CD4-positive, alpha-beta memory T cell (primary cell): ENCODE measurements around the gene SKIC2. TPM values are rescaled to one million over a fixed set of nuclear protein-coding genes. Genes with fewer than 3 reads are reported as not detected.

Experiments
- CTCF ChIA-PET: fragments of 350-600 bp; sonication (Branson Sonifier 250); formaldehyde crosslinking; loops from one replicate; lab custom pipeline; 2021; ENCODE audit warnings: inconsistent platforms; ENCODE audit not compliant: partially characterized antibody; lab: Charles Lee
- POLR2A ChIA-PET: fragments of 350-600 bp; sonication (Branson Sonifier 250); formaldehyde crosslinking; loops from one replicate; lab custom pipeline; 2021; ENCODE audit not compliant: partially characterized antibody; lab: Charles Lee
- DNase-seq, 5 donors: peaks; one replicate each; pipeline versions ENCODE4 v3.0.0 to v3.0.0-alpha.2; 2020 to 2022; ENCODE audit warnings: mixed read lengths in 1 of 5
- H3K27ac ChIP-seq: one replicate; pipeline ENCODE4 v1.7.0; 2013; ENCODE audit warnings: low read depth, low read length
- H3K27me3 ChIP-seq: 2 replicates; pipeline ENCODE4 v1.7.0; 2013; ENCODE audit warnings: mild to moderate bottlenecking, low read length, moderate library complexity; ENCODE audit not compliant: insufficient read depth
- H3K36me3 ChIP-seq: 2 replicates; pipeline ENCODE4 v1.7.0; 2013; ENCODE audit warnings: mild to moderate bottlenecking, low read length, moderate library complexity; ENCODE audit not compliant: insufficient read depth
- H3K4me1 ChIP-seq: 2 replicates; pipeline ENCODE4 v1.7.0; 2013; ENCODE audit warnings: mild to moderate bottlenecking, low read length, moderate library complexity; ENCODE audit not compliant: insufficient read depth
- H3K4me3 ChIP-seq, 2 donors: one replicate each; pipeline ENCODE4 v1.7.0; 2013; ENCODE audit warnings: low read length in 2 of 2, mild to moderate bottlenecking in 1 of 2
- H3K9me3 ChIP-seq, 2 donors: one replicate each; pipeline ENCODE4 v1.7.0; 2013; ENCODE audit warnings: low read length in 2 of 2, control low read depth in 1 of 2; ENCODE audit not compliant: control insufficient read depth in 1 of 2
- H3K27ac Mint-ChIP-seq, 7 donors: one replicate each; pipeline ENCODE4 v1.8.0; 2020 to 2021; ENCODE audit warnings: mixed read lengths in 7 of 7, mild to moderate bottlenecking in 6 of 7, inconsistent platforms in 3 of 7, moderate library complexity in 3 of 7
- H3K27me3 Mint-ChIP-seq, 2 donors: one replicate each; pipeline ENCODE4 v1.8.0; 2020 to 2021; ENCODE audit warnings: mixed read lengths in 2 of 2
- H3K36me3 Mint-ChIP-seq, 2 donors: one replicate each; pipeline ENCODE4 v1.8.0; 2020 to 2021; ENCODE audit warnings: mixed read lengths in 2 of 2, inconsistent platforms in 1 of 2, mild to moderate bottlenecking in 1 of 2
- H3K4me1 Mint-ChIP-seq, 4 donors: one replicate each; pipeline ENCODE4 v1.8.0; 2020 to 2021; ENCODE audit warnings: mixed read lengths in 4 of 4, mild to moderate bottlenecking in 1 of 4
- H3K4me3 Mint-ChIP-seq, 8 donors: one replicate each; pipeline ENCODE4 v1.8.0; 2020 to 2021; ENCODE audit warnings: mixed read lengths in 8 of 8, mild to moderate bottlenecking in 7 of 8, moderate library complexity in 6 of 8, inconsistent platforms in 3 of 8
- H3K9me3 Mint-ChIP-seq, 8 donors: one replicate each; pipeline ENCODE4 v1.8.0; 2020 to 2021; ENCODE audit warnings: mixed read lengths in 8 of 8, mild to moderate bottlenecking in 5 of 8, inconsistent platforms in 3 of 8, moderate library complexity in 1 of 8
- intact Hi-C: fragments of 100-400 bp; cut with micrococcal nuclease; formaldehyde crosslinking; loops from one replicate; pipeline ENCODE4 v1.15.1; 2023
- polyA plus RNA-seq, 2 donors: library from polyadenylated mRNA; unstranded; fragments of 300-500 nt; fragmentation: Illumina TruSeq; gene quantifications; one replicate each; pipeline ENCODE4 v1.2.3, GENCODE V29; 2021
- total RNA-seq, 2 experiments: library from RNA; stranded (reverse); gene quantifications; one replicate each; pipeline ENCODE4 v1.2.3, GENCODE V29; 2021

The SKIC2 gene
- total and polyA plus RNA-seq, 4 experiments from 2014 or later: 21.8 to 119 (median 70.0) TPM

DNA sequence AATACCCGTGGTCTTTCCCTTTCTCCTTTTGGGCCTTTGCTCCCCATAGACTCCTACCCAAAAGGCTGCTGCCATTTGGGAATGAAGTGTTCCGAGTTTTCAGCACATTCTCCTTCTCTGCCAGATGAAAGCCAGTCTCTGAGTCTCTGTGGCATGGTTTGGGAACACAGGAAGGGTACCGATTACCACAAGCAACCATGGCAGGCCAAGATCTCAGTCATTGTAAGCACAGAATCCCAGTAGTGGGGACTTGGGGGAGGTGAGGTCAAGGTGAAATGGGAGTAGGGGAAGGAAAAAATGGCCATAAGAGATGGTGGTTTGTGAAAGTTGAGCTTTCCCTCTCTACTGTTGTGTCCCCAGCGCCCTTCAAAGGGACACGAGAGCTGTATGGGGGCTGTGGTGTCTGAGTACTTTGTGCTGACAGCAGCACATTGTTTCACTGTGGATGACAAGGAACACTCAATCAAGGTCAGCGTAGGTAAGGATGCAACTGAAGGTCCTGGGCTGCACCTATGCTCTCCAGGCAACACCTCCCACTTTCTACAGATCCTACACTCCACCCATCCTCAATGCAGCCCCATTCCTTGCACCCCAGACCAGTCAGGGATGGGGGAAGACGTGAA is 8.9 kb upstream of the SKIC2 start:
- Histone ChIP-seq H3K4me3 (no peak overlapping the region), H3K9me3 (no peaks in the 10 kb centered on the region), H3K27ac (no peak overlapping the region), H3K27me3 (no peaks in the 10 kb centered on the region), H3K36me3 (peaks cover 31% of the 10 kb centered on the region), H3K4me1 (no peaks in the 10 kb centered on the region)
- CTCF ChIA-PET: interaction anchor here (0.7 to 1.1 kb wide), 2 partner anchors 29 to 120 kb away, joined by 3 read pairs; no protein-coding TSS in a partner anchor
- Mint-ChIP-seq H3K27me3 (peaks cover 5 to 6% of the 10 kb centered on the region in 2 donors), H3K36me3 (peaks cover 25 to 33% of the 10 kb centered on the region in 2 donors), H3K9me3 (no peaks in the 10 kb centered on the region), H3K4me1 (no peaks in the 10 kb centered on the region), H3K4me3 (no peak overlapping the region), H3K27ac (peak overlapping the region in 2 of 7 donors; percentile 11 to 15)
- intact Hi-C loops: no loop called here
- no peak for DNase-seq
- POLR2A ChIA-PET: interaction anchor here (1.1 to 6.0 kb wide), 3 partner anchors 9 to 298 kb away, joined by 5 to 36 read pairs (median 11); partner anchors contain the start of genes BAG6, DXO, NELFE and SKIC2

GRCh38 chr6:31952140-31952805 is 6.7 kb upstream of the SKIC2 start:
- no peaks in the 10 kb centered on the region for H3K9me3 ChIP-seq
- peaks cover 4% of the 10 kb centered on the region for H3K4me1 ChIP-seq
- no peaks in the 10 kb centered on the region for H3K9me3 Mint-ChIP-seq
- H3K36me3 ChIP-seq: peaks cover 48% of the 10 kb centered on the region
- H3K36me3 Mint-ChIP-seq: peaks cover 32 to 40% of the 10 kb centered on the region in 2 donors
- DNase-seq: peak in 1 of 5 donors; percentile 19
- intact Hi-C loops: no loop called here
- no peak overlapping the region for H3K4me3 ChIP-seq
- H3K4me1 Mint-ChIP-seq: peaks cover 0 to 3% (median under 1%) of the 10 kb centered on the region in 4 donors
- peak overlapping the region in 4 of 7 donors; percentile 46 to 82 (median 60) for H3K27ac Mint-ChIP-seq
- H3K27me3 ChIP-seq: no peaks in the 10 kb centered on the region
- ChIA-PET POLR2A (interaction anchor here (1.0 to 6.0 kb wide), 8 partner anchors 11 to 598 kb away, joined by 3 to 36 read pairs (median 4); partner anchors contain the start of genes DDAH2, DXO, EHMT2 and NEU1), CTCF (interaction anchor here (0.7 to 3.0 kb wide), 15 partner anchors 9 to 406 kb away, joined by 3 to 13 read pairs (median 5); partner anchors contain the start of genes ATP6V1G2, LY6G5C and NFKBIL1)
- H3K27me3 Mint-ChIP-seq: no peaks in the 10 kb centered on the region
- H3K27ac ChIP-seq: no peak overlapping the region
- H3K4me3 Mint-ChIP-seq: no peak overlapping the region

DNA sequence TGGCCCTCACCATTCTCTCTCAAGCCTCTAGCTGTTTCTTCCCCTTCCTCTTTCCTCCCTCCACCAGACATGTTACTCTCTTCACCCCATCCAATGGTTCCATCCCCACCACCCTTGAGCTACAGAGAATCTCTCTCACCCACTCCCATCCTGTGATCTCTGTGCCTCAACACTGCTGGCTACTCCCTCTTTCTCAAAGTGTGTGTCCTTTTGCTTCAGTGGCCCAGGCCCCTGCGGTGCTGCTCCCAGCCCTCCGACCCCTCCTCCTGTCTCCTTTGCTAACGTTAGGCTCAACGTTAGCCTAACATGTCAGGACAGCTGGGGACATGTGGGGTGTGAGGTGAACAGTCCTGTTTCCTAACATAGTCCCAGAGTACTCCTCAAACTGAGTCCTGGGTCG is 6.1 kb upstream of the SKIC2 start:
- H3K9me3 Mint-ChIP-seq: no peaks in the 10 kb centered on the region
- no peak overlapping the region for H3K4me3 ChIP-seq
- ChIA-PET POLR2A (interaction anchor here (1.2 to 6.0 kb wide), 7 partner anchors 11 to 598 kb away, joined by 3 to 36 read pairs (median 4); partner anchors contain the start of genes DDAH2, DXO, EHMT2 and NEU1), CTCF (interaction anchor here (0.7 to 3.0 kb wide), 12 partner anchors 10 to 407 kb away, joined by 3 to 13 read pairs (median 5); partner anchors contain the start of genes ATP6V1G2, LY6G5C and NFKBIL1)
- DNase-seq: no peak
- H3K36me3 Mint-ChIP-seq: peaks cover 32 to 44% of the 10 kb centered on the region in 2 donors
- no peaks in the 10 kb centered on the region for H3K27me3 ChIP-seq
- H3K27me3 Mint-ChIP-seq: no peaks in the 10 kb centered on the region
- intact Hi-C loops: no loop called here
- H3K9me3 ChIP-seq: no peaks in the 10 kb centered on the region
- no peak overlapping the region for H3K4me3 Mint-ChIP-seq
- peaks cover 10% of the 10 kb centered on the region for H3K4me1 ChIP-seq
- H3K27ac ChIP-seq: no peak overlapping the region
- H3K36me3 ChIP-seq: peaks cover 54% of the 10 kb centered on the region
- peaks cover 3 to 9% (median 6%) of the 10 kb centered on the region in 4 donors for H3K4me1 Mint-ChIP-seq
- peak overlapping the region in 4 of 7 donors; percentile 46 to 82 (median 60) for H3K27ac Mint-ChIP-seq

- H3K4me3 Mint-ChIP-seq: no peak overlapping the region
Observed at GRCh38 chr6:31954511-31954910, 4.5 kb upstream of the SKIC2 start.

GRCh38 chr6:31956796-31957195 is 2.2 kb upstream of the SKIC2 start:
- peaks cover 71% of the 10 kb centered on the region for H3K36me3 ChIP-seq
- H3K4me1 Mint-ChIP-seq: peaks cover 18 to 42% (median 29%) of the 10 kb centered on the region in 4 donors
- intact Hi-C loops: loop anchor here (5.0 kb wide), 1 partner anchor 409 kb away; the partner anchor contains the start of genes ATP6V1G2 and NFKBIL1
- no peaks in the 10 kb centered on the region for H3K27me3 Mint-ChIP-seq
- H3K4me1 ChIP-seq: peaks cover 35% of the 10 kb centered on the region
- peak overlapping the region; percentile 32 for H3K27ac ChIP-seq
- H3K36me3 Mint-ChIP-seq: peaks cover 40 to 69% of the 10 kb centered on the region in 2 donors
- POLR2A ChIA-PET: interaction anchor here (6.8 kb wide), 1 partner anchor 15 kb away, joined by 195 read pairs; the partner anchor contains the start of gene DXO
- H3K4me3 ChIP-seq: no peak overlapping the region
- no peaks in the 10 kb centered on the region for H3K9me3 Mint-ChIP-seq
- peak overlapping the region in 4 of 7 donors; percentile 22 to 99 (median 80) for H3K27ac Mint-ChIP-seq
- CTCF ChIA-PET: interaction anchor here (3.3 kb wide), 1 partner anchor 15 kb away, joined by 21 read pairs; the partner anchor contains the start of gene DXO
- H3K27me3 ChIP-seq: no peaks in the 10 kb centered on the region
- peak overlapping the region in 1 of 8 donors; percentile 94 for H3K4me3 Mint-ChIP-seq
- no peaks in the 10 kb centered on the region for H3K9me3 ChIP-seq
- no peak for DNase-seq

More at GRCh38 chr6:31954511-31954910, 4.5 kb upstream of the SKIC2 start:
- no peak for DNase-seq
- H3K9me3 ChIP-seq: no peaks in the 10 kb centered on the region
- intact Hi-C loops: no loop called here
- CTCF ChIA-PET: no interaction called here
- H3K27me3 Mint-ChIP-seq: no peaks in the 10 kb centered on the region
- H3K4me1 Mint-ChIP-seq: peaks cover 9 to 26% (median 18%) of the 10 kb centered on the region in 4 donors
- H3K36me3 Mint-ChIP-seq: peaks cover 32 to 57% of the 10 kb centered on the region in 2 donors
- no peaks in the 10 kb centered on the region for H3K27me3 ChIP-seq
- POLR2A ChIA-PET: interaction anchor here (6.0 kb wide), 1 partner anchor 17 kb away, joined by 36 read pairs; the partner anchor contains the start of gene DXO
- H3K27ac Mint-ChIP-seq: peak overlapping the region in 4 of 7 donors; percentile 13 to 88 (median 46)
- H3K36me3 ChIP-seq: peaks cover 54% of the 10 kb centered on the region
- H3K9me3 Mint-ChIP-seq: no peaks in the 10 kb centered on the region
- peaks cover 22% of the 10 kb centered on the region for H3K4me1 ChIP-seq
- no peak overlapping the region for H3K27ac ChIP-seq
- no peak overlapping the region for H3K4me3 ChIP-seq

- H3K4me1 ChIP-seq: peaks cover 35% of the 10 kb centered on the region
- peak overlapping the region; percentile 86 to 95 for H3K4me3 ChIP-seq
- no peaks in the 10 kb centered on the region for H3K9me3 Mint-ChIP-seq
- H3K27me3 ChIP-seq: no peaks in the 10 kb centered on the region
- peaks cover 72% of the 10 kb centered on the region for H3K36me3 ChIP-seq
- peak overlapping the region; percentile 92 to 98 (median 96) for H3K4me3 Mint-ChIP-seq
- intact Hi-C loops: loop anchor here (2.0 to 5.0 kb wide), 3 partner anchors 234 to 411 kb away; partner anchors contain the start of genes ATP6V1G2, GPANK1, GPSM3 and NFKBIL1
- peak overlapping the region; percentile 98 for H3K27ac ChIP-seq
- no peak for DNase-seq
- POLR2A ChIA-PET: interaction anchor here (0.7 to 6.8 kb wide), 12 partner anchors 8 to 1014 kb away, joined by 3 to 195 read pairs (median 6); partner anchors contain the start of genes BAG6, DXO, NEU1 and TNF
- H3K36me3 Mint-ChIP-seq: peaks cover 44 to 71% of the 10 kb centered on the region in 2 donors
- peaks cover 21 to 43% (median 32%) of the 10 kb centered on the region in 4 donors for H3K4me1 Mint-ChIP-seq
- CTCF ChIA-PET: interaction anchor here (1.2 to 3.3 kb wide), 5 partner anchors 13 to 359 kb away, joined by 3 to 21 read pairs (median 6); partner anchors contain the start of gene DXO
- H3K9me3 ChIP-seq: no peaks in the 10 kb centered on the region
- H3K27me3 Mint-ChIP-seq: no peaks in the 10 kb centered on the region
- H3K27ac Mint-ChIP-seq: peak overlapping the region; percentile 97 to 99 (median 98)
Observed at GRCh38 chr6:31958412-31958740, 599 bp upstream of the SKIC2 start.
